Peyer's patch (tissue), 4 donors: ENCODE data around the gene NOC4L.

Experiments used
- POLR2A ChIP-seq, 2 donors: fragments of 450-650 bp; IDR thresholded peaks; one replicate each; pipeline ENCODE4 v1.5.1; 2017; ENCODE audit warnings: antibody characterized with exemption in 2 of 2, mild to moderate bottlenecking in 2 of 2, moderate library complexity in 2 of 2
- TF ChIP-seq, protein P1 (sequence below), 6 experiments: fragments of 450-650 bp in 4 of 6; fragments of 200-600 bp in 2 of 6; sonication (generic) in 1 of 6; IDR thresholded peaks; one replicate each; pipeline ENCODE4 v1.5.1; 2017 to 2019; ENCODE audit warnings: antibody characterized with exemption in 6 of 6, mild to moderate bottlenecking in 3 of 6, moderate library complexity in 1 of 6

- TF ChIP-seq, protein P1, sequence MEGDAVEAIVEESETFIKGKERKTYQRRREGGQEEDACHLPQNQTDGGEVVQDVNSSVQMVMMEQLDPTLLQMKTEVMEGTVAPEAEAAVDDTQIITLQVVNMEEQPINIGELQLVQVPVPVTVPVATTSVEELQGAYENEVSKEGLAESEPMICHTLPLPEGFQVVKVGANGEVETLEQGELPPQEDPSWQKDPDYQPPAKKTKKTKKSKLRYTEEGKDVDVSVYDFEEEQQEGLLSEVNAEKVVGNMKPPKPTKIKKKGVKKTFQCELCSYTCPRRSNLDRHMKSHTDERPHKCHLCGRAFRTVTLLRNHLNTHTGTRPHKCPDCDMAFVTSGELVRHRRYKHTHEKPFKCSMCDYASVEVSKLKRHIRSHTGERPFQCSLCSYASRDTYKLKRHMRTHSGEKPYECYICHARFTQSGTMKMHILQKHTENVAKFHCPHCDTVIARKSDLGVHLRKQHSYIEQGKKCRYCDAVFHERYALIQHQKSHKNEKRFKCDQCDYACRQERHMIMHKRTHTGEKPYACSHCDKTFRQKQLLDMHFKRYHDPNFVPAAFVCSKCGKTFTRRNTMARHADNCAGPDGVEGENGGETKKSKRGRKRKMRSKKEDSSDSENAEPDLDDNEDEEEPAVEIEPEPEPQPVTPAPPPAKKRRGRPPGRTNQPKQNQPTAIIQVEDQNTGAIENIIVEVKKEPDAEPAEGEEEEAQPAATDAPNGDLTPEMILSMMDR (IDR thresholded peaks at IDR 0.05): no peak
- no peak for TF ChIP-seq POLR2A (IDR thresholded peaks at IDR 0.05)
Observed at GRCh38 chr12:132110677-132111076, 33.6 kb upstream of the NOC4L start.
